Measurements from ENCODE around the gene CMSS1. TPM values are rescaled to one million over a fixed set of nuclear protein-coding genes. Genes with fewer than 3 reads are reported as not detected.

The CMSS1 gene

DNA sequence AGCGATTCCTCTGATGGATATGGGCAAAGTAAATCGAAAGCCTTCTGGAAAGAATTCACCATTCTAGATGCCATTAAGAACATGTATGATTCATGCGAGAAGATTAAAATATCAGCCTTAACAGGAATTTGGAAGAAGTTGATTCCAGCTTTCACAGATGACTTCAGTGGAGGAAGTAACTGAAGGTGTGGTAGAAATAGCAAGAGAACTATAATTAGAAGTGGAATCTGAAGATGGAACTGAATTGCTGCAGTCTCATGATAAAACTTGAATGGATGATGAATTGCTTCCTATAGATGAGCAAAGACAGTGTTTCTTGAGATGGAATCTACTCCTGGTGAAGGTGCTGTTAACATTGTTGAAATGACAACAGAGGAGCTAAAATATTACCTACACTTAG, 413.0 kb downstream of the CMSS1 start:
- DNase-seq (ENCODE audit: low read depth in 1 of 2, low spot score in 1 of 2): no peak
- Histone ChIP-seq H3K4me3 (replicated peaks; ENCODE audit: insufficient read depth, low read length) (no peak overlapping the region), H3K27me3 (ENCODE audit: insufficient read depth, poor library complexity, severe bottlenecking) (no peaks in the 10 kb centered on the region), H3K27ac (replicated peaks) (no peak overlapping the region)
- TF ChIP-seq SPI1 (IDR thresholded peaks at IDR 0.05; ENCODE audit: borderline replicate concordance, low read depth) (no peak), POLR2AphosphoS5 (IDR thresholded peaks at IDR 0.05; ENCODE audit: low read depth) (no peak), REST (IDR thresholded peaks at IDR 0.05; ENCODE audit: insufficient replicate concordance, low read depth) (no peak), GABPA (IDR thresholded peaks at IDR 0.05; ENCODE audit: low read depth) (no peak)
- TF ChIP-seq, protein P1, sequence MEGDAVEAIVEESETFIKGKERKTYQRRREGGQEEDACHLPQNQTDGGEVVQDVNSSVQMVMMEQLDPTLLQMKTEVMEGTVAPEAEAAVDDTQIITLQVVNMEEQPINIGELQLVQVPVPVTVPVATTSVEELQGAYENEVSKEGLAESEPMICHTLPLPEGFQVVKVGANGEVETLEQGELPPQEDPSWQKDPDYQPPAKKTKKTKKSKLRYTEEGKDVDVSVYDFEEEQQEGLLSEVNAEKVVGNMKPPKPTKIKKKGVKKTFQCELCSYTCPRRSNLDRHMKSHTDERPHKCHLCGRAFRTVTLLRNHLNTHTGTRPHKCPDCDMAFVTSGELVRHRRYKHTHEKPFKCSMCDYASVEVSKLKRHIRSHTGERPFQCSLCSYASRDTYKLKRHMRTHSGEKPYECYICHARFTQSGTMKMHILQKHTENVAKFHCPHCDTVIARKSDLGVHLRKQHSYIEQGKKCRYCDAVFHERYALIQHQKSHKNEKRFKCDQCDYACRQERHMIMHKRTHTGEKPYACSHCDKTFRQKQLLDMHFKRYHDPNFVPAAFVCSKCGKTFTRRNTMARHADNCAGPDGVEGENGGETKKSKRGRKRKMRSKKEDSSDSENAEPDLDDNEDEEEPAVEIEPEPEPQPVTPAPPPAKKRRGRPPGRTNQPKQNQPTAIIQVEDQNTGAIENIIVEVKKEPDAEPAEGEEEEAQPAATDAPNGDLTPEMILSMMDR (IDR thresholded peaks at IDR 0.05; ENCODE audit: insufficient read depth, low read length): no peak

Small RNAs within 50 kb of the gene (microRNA-seq; reads per million reads assigned to microRNA genes)
- not detected for gene MIR3921
